HepG2 (cell line): ENCODE measurements around the gene C20orf96. TPM values are rescaled to one million over a fixed set of nuclear protein-coding genes. Genes with fewer than 3 reads are reported as not detected.
A peak's percentile ranks its signal among the peaks of the same experiment; 100 is the strongest.

Experiments used
- ARNTL ChIP-seq: sonication (generic); formaldehyde crosslinking; IDR thresholded peaks from 2 replicates; pipeline ENCODE4 v1.4.0; 2020; ENCODE audit warnings: mild to moderate bottlenecking, missing genetic modification reagents
- BORCS8-MEF2B ChIP-seq: sonication (generic); formaldehyde crosslinking; IDR thresholded peaks from 2 replicates; pipeline ENCODE4 v1.8.0; 2022; ENCODE audit warnings: mild to moderate bottlenecking, missing genetic modification reagents
- FOSL2 ChIP-seq: sonication (generic); formaldehyde crosslinking; IDR thresholded peaks from 2 replicates; pipeline ENCODE4 v1.4.0; 2020; ENCODE audit warnings: missing genetic modification reagents
- HMGXB4 ChIP-seq, 2 experiments: sonication (generic) in 1 of 2; formaldehyde crosslinking in 1 of 2; IDR thresholded peaks; 2 replicates each; pipeline versions ENCODE4 v1.4.0 to v1.6.1; 2018 to 2020; ENCODE audit warnings: missing genetic modification reagents in 2 of 2, borderline replicate concordance in 1 of 2, low read depth in 1 of 2, mild to moderate bottlenecking in 1 of 2, missing biosample characterization in 1 of 2
- MEIS1 ChIP-seq: sonication (generic); formaldehyde crosslinking; IDR thresholded peaks from 2 replicates; pipeline ENCODE4 v1.9.0; 2021; ENCODE audit warnings: mild to moderate bottlenecking, missing genetic modification reagents, moderate library complexity, borderline replicate concordance
- NAIF1 ChIP-seq: sonication (generic); formaldehyde crosslinking; IDR thresholded peaks from 2 replicates; pipeline ENCODE4 v1.5.0; 2020; ENCODE audit warnings: mild to moderate bottlenecking, missing genetic modification reagents, borderline replicate concordance
- NFYB ChIP-seq: sonication (generic); formaldehyde crosslinking; IDR thresholded peaks from 2 replicates; pipeline ENCODE4 v1.4.0; 2020; ENCODE audit warnings: missing genetic modification reagents
- SNAPC2 ChIP-seq: sonication (generic); formaldehyde crosslinking; IDR thresholded peaks from 2 replicates; pipeline ENCODE4 v1.8.1; 2022; ENCODE audit warnings: mild to moderate bottlenecking, missing genetic modification reagents
- TMF1 ChIP-seq: sonication (generic); formaldehyde crosslinking; IDR thresholded peaks from 2 replicates; pipeline ENCODE4 v1.8.1; 2022; ENCODE audit warnings: low read depth, missing genetic modification reagents
- ZBTB1 ChIP-seq: sonication (generic); formaldehyde crosslinking; IDR thresholded peaks from 2 replicates; pipeline ENCODE4 v1.4.0; 2020; ENCODE audit warnings: missing genetic modification reagents, borderline replicate concordance
- ZBTB7B ChIP-seq: sonication (generic); formaldehyde crosslinking; IDR thresholded peaks from 2 replicates; pipeline ENCODE4 v1.4.0; 2020; ENCODE audit warnings: missing genetic modification reagents
- ZFYVE20 ChIP-seq: sonication (generic); formaldehyde crosslinking; IDR thresholded peaks from 2 replicates; pipeline ENCODE4 v1.8.0; 2023; ENCODE audit warnings: low read depth, mild to moderate bottlenecking, moderate library complexity, missing genetic modification reagents, borderline replicate concordance
- ZNF20 ChIP-seq: sonication (generic); formaldehyde crosslinking; IDR thresholded peaks from 2 replicates; pipeline ENCODE4 v1.4.0; 2020; ENCODE audit warnings: mild to moderate bottlenecking, moderate library complexity, missing genetic modification reagents
- ZNF207 ChIP-seq: fragments of 450-650 bp; IDR thresholded peaks from 2 replicates; pipeline ENCODE4 v1.6.1; 2016; ENCODE audit warnings: antibody characterized with exemption, borderline replicate concordance
- ZNF263 ChIP-seq: sonication (generic); formaldehyde crosslinking; IDR thresholded peaks from 2 replicates; pipeline ENCODE4 v1.4.0; 2020; ENCODE audit warnings: missing genetic modification reagents
- ZNF274 ChIP-seq: sonication (generic); formaldehyde crosslinking; IDR thresholded peaks from 2 replicates; pipeline ENCODE4 v1.5.1; 2020; ENCODE audit warnings: mild to moderate bottlenecking, missing genetic modification reagents
- ZNF362 ChIP-seq: sonication (generic); formaldehyde crosslinking; IDR thresholded peaks from 2 replicates; pipeline ENCODE4 v1.4.0; 2020; ENCODE audit warnings: missing genetic modification reagents, mild to moderate bottlenecking, borderline replicate concordance
- ZNF44 ChIP-seq: sonication (generic); formaldehyde crosslinking; IDR thresholded peaks from 2 replicates; pipeline ENCODE4 v1.5.1; 2020; ENCODE audit warnings: mild to moderate bottlenecking, missing genetic modification reagents
- ZNF772 ChIP-seq: sonication (generic); formaldehyde crosslinking; IDR thresholded peaks from 2 replicates; pipeline ENCODE4 v1.5.0; 2020; ENCODE audit warnings: mild to moderate bottlenecking, missing genetic modification reagents
- ZNF891 ChIP-seq: sonication (generic); formaldehyde crosslinking; IDR thresholded peaks from 2 replicates; pipeline ENCODE4 v1.5.0; 2020; ENCODE audit warnings: mild to moderate bottlenecking, missing genetic modification reagents
- polyA plus RNA-seq, 8 experiments: library from polyadenylated mRNA; depleted of rRNA in 3 of 8; stranded (reverse) in 7 of 8; unstranded in 1 of 8; fragments of >200 nt; fragmentation: Illumina TruSeq in 4 of 8; extraction: Trizol in 4 of 8; gene quantifications; 2 replicates each; pipeline versions ENCODE4 v1.2.1 to v1.2.3, GENCODE V29; 2011 to 2016; ENCODE audit warnings: low read depth in 4 of 8, missing spikeins in 1 of 8, mixed read lengths in 1 of 8; ENCODE audit not compliant: insufficient read depth in 1 of 8
- total RNA-seq, 5 experiments: library from RNA; depleted of rRNA; stranded (reverse); fragments of >200 nt; fragmentation: Illumina TruSeq; extraction: Trizol; gene quantifications; 2 replicates each; pipeline ENCODE4 v1.2.3, GENCODE V29; 2016; ENCODE audit warnings: low read depth in 1 of 5
- TF ChIP-seq, protein P1 (sequence below): sonication (generic); formaldehyde crosslinking; IDR thresholded peaks from 2 replicates; pipeline ENCODE4 v1.8.0; 2022; ENCODE audit warnings: missing genetic modification reagents, mild to moderate bottlenecking, borderline replicate concordance
- TF ChIP-seq, protein P2 (sequence below): sonication (generic); formaldehyde crosslinking; IDR thresholded peaks from 2 replicates; pipeline ENCODE4 v1.8.1; 2023; ENCODE audit warnings: mild to moderate bottlenecking, missing genetic modification reagents, borderline replicate concordance
- TF ChIP-seq, protein P3 (sequence below): sonication (generic); formaldehyde crosslinking; IDR thresholded peaks from 2 replicates; pipeline ENCODE4 v1.9.0; 2021; ENCODE audit warnings: missing genetic modification reagents, mild to moderate bottlenecking, borderline replicate concordance

Gene C20orf96
- total and polyA plus RNA-seq, 2 of the 13 experiments (the other 11 are each of a cell fraction or from before 2014, with no cell fraction given): 3.8 to 20.6 TPM

DNA sequence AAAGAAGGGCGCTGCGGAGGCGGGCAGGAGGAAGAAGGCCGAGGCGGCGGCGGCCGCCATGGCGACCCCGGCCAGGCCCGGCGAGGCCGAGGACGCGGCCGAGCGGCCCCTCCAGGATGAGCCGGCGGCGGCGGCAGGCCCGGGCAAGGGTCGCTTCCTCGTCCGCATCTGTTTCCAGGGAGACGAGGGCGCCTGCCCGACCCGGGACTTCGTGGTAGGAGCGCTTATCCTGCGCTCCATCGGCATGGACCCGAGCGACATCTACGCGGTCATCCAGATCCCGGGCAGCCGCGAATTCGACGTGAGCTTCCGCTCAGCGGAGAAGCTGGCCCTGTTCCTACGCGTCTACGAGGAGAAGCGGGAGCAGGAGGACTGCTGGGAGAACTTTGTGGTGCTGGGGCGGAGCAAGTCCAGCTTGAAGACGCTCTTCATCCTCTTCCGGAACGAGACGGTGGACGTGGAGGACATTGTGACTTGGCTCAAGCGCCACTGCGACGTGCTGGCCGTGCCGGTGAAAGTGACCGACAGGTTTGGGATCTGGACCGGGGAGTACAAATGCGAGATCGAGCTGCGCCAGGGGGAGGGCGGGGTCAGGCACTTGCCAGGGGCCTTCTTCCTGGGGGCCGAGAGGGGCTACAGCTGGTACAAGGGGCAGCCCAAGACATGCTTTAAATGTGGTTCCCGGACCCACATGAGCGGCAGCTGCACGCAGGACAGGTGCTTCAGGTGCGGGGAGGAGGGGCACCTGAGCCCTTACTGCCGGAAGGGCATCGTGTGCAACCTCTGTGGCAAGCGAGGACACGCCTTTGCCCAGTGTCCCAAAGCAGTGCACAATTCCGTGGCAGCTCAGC, 7.6 kb upstream of the C20orf96 start (continued):
- peak; percentile 32; the same call in 1 of the 2 replicates for TF ChIP-seq ZNF362 (CRISPR knock-in tag)
- TF ChIP-seq NFYB (CRISPR knock-in tag): no peak; the same call in 1 of the 2 replicates
- peak in 1 of 2 experiments; percentile 72; a peak in 3 of 4 replicates for TF ChIP-seq HMGXB4 (CRISPR knock-in tag; IDR thresholded peaks at IDR 0.05; ENCODE audit: borderline replicate concordance in 1 of 2, low read depth in 1 of 2)
- TF ChIP-seq ZNF274 (CRISPR knock-in tag): peak; percentile 70; the same call in 1 of the 2 replicates
- TF ChIP-seq, protein P1, sequence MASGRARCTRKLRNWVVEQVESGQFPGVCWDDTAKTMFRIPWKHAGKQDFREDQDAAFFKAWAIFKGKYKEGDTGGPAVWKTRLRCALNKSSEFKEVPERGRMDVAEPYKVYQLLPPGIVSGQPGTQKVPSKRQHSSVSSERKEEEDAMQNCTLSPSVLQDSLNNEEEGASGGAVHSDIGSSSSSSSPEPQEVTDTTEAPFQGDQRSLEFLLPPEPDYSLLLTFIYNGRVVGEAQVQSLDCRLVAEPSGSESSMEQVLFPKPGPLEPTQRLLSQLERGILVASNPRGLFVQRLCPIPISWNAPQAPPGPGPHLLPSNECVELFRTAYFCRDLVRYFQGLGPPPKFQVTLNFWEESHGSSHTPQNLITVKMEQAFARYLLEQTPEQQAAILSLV: peak; percentile 51; the same call in 1 of the 2 replicates
- peak; percentile 58; the same call in 1 of the 2 replicates for TF ChIP-seq SNAPC2
- TF ChIP-seq ZNF772 (CRISPR knock-in tag): 0 out of 2 replicates have a peak, but pooled peaks have one; percentile 38
- TF ChIP-seq ZNF207: no peak
- peak; percentile 68 for TF ChIP-seq ARNTL (CRISPR knock-in tag)
- TF ChIP-seq ZFYVE20 (CRISPR knock-in tag): 0 out of 2 replicates have a peak, but pooled peaks have one; percentile 76
- peak; percentile 21; the same call in 1 of the 2 replicates for TF ChIP-seq FOSL2
- TF ChIP-seq, protein P2, sequence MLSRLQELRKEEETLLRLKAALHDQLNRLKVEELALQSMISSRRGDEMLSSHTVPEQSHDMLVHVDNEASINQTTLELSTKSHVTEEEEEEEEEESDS (CRISPR knock-in tag): peak; percentile 86; the same call in 1 of the 2 replicates
- peak; percentile 88; the same call in 1 of the 2 replicates for TF ChIP-seq ZNF891 (CRISPR knock-in tag)
- TF ChIP-seq ZNF20 (CRISPR knock-in tag): no peak; the same call in 1 of the 2 replicates
- no peak for TF ChIP-seq NAIF1
- peak; percentile 80 for TF ChIP-seq ZBTB7B (CRISPR knock-in tag)
- no peak for TF ChIP-seq TMF1 (CRISPR knock-in tag)
- no peak for TF ChIP-seq ZBTB1
- TF ChIP-seq MEIS1 (CRISPR knock-in tag): no peak
- peak; percentile 24; the same call in 1 of the 2 replicates for TF ChIP-seq ZNF44 (CRISPR knock-in tag)
- TF ChIP-seq, protein P3, sequence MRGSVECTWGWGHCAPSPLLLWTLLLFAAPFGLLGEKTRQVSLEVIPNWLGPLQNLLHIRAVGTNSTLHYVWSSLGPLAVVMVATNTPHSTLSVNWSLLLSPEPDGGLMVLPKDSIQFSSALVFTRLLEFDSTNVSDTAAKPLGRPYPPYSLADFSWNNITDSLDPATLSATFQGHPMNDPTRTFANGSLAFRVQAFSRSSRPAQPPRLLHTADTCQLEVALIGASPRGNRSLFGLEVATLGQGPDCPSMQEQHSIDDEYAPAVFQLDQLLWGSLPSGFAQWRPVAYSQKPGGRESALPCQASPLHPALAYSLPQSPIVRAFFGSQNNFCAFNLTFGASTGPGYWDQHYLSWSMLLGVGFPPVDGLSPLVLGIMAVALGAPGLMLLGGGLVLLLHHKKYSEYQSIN: no peak
- TF ChIP-seq BORCS8-MEF2B (CRISPR knock-in tag): peak; percentile 73; the same call in 1 of the 2 replicates
- no peak for TF ChIP-seq ZNF263 (CRISPR knock-in tag)
